Measurements from ENCODE around the gene AKR7A2.

DNA sequence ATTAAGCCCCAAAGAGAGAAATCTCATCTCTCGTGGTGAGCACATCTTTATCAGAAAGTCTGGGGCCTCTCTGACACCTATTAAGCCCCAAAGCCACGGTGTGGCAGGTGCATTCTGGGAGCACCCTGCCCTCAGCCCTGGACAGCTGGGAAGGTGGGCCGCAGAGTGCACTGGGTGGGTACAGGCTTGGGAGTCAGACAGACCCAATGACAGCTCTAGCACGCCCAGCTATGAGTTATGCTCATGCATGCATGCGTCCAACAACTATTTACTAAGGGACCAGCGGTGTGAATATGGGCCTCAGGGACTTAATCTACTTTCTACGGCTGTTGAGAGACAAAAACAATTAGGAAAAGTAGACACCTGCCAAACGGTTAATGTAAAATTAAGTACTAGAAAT lies 46.8 kb upstream of the AKR7A2 start:
- TF ChIP-seq, protein P1, sequence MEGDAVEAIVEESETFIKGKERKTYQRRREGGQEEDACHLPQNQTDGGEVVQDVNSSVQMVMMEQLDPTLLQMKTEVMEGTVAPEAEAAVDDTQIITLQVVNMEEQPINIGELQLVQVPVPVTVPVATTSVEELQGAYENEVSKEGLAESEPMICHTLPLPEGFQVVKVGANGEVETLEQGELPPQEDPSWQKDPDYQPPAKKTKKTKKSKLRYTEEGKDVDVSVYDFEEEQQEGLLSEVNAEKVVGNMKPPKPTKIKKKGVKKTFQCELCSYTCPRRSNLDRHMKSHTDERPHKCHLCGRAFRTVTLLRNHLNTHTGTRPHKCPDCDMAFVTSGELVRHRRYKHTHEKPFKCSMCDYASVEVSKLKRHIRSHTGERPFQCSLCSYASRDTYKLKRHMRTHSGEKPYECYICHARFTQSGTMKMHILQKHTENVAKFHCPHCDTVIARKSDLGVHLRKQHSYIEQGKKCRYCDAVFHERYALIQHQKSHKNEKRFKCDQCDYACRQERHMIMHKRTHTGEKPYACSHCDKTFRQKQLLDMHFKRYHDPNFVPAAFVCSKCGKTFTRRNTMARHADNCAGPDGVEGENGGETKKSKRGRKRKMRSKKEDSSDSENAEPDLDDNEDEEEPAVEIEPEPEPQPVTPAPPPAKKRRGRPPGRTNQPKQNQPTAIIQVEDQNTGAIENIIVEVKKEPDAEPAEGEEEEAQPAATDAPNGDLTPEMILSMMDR (IDR thresholded peaks at IDR 0.05): no peak
- no peak for TF ChIP-seq POLR2A (IDR thresholded peaks at IDR 0.05)
